ENCODE measurements around the gene SLC4A5. TPM values are rescaled to one million over a fixed set of nuclear protein-coding genes. Genes with fewer than 3 reads are reported as not detected.

Gene SLC4A5
- total RNA-seq, 1 experiment from 2014 or later: not detected

DNA sequence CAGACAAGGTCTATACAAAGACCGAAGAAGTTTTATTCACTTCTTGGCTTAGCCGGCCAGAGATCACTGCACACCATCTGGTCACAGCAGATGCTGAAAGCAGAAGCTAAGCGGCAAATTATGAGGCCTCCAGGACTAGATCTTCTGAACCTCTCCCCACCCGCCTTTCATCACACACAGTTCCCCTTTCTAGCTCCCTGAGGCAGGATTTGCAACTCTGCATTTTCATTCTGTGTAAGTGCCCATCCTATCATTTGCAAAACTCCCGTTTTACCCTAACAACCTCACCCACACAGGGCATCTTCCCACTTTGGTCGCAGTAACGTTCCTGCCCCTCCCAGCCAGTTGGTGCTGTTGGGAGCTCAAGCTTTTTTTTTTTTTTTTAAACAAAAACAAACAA is 161.5 kb downstream of the SLC4A5 start:
- no peak overlapping the region for H3K4me3 ChIP-seq
- H3K4me2 ChIP-seq: no peak overlapping the region
- BruUV-seq (replicated peaks): no TSS peak
- no peaks in the 10 kb centered on the region for H3K9me2 ChIP-seq (ENCODE audit: insufficient read depth)
- no peak for DNase-seq
- CTCF ChIA-PET: interaction anchor here (0.6 to 0.7 kb wide), 4 partner anchors 36 to 947 kb away, joined by 4 to 13 read pairs (median 7); no protein-coding TSS in a partner anchor
- no peaks in the 10 kb centered on the region for H3K27me3 ChIP-seq (ENCODE audit: insufficient read depth, low read depth)
- intact Hi-C loops (cut with micrococcal nuclease; ENCODE audit: unreplicated experiment): no loop called here
- peaks cover 14% of the 10 kb centered on the region for H4K20me1 ChIP-seq (ENCODE audit: insufficient read depth)
- no peak overlapping the region for H2AFZ ChIP-seq
- TF ChIP-seq, protein P1, sequence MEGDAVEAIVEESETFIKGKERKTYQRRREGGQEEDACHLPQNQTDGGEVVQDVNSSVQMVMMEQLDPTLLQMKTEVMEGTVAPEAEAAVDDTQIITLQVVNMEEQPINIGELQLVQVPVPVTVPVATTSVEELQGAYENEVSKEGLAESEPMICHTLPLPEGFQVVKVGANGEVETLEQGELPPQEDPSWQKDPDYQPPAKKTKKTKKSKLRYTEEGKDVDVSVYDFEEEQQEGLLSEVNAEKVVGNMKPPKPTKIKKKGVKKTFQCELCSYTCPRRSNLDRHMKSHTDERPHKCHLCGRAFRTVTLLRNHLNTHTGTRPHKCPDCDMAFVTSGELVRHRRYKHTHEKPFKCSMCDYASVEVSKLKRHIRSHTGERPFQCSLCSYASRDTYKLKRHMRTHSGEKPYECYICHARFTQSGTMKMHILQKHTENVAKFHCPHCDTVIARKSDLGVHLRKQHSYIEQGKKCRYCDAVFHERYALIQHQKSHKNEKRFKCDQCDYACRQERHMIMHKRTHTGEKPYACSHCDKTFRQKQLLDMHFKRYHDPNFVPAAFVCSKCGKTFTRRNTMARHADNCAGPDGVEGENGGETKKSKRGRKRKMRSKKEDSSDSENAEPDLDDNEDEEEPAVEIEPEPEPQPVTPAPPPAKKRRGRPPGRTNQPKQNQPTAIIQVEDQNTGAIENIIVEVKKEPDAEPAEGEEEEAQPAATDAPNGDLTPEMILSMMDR (conservative IDR thresholded peaks at IDR 0.05): no peak
- TF ChIP-seq EZH2 (IDR thresholded peaks at IDR 0.05; ENCODE audit: low read depth): no peak
- H3K27ac ChIP-seq: no peak overlapping the region
- H3K9me3 ChIP-seq (ENCODE audit: insufficient read depth, low read depth): no peaks in the 10 kb centered on the region
- H3K36me3 ChIP-seq (ENCODE audit: low read depth): peaks cover 3% of the 10 kb centered on the region
- H3K4me1 ChIP-seq (replicated peaks; ENCODE audit: insufficient read depth): peaks cover 11% of the 10 kb centered on the region
- H3K79me2 ChIP-seq (ENCODE audit: low read depth): peaks cover 18% of the 10 kb centered on the region
- peaks cover 4% of the 10 kb centered on the region; the same call in 1 of the 2 replicates for H3F3A ChIP-seq (ENCODE audit: insufficient read depth, low read depth)
- POLR2A ChIA-PET (ENCODE audit: unreplicated experiment): no interaction called here

DNA sequence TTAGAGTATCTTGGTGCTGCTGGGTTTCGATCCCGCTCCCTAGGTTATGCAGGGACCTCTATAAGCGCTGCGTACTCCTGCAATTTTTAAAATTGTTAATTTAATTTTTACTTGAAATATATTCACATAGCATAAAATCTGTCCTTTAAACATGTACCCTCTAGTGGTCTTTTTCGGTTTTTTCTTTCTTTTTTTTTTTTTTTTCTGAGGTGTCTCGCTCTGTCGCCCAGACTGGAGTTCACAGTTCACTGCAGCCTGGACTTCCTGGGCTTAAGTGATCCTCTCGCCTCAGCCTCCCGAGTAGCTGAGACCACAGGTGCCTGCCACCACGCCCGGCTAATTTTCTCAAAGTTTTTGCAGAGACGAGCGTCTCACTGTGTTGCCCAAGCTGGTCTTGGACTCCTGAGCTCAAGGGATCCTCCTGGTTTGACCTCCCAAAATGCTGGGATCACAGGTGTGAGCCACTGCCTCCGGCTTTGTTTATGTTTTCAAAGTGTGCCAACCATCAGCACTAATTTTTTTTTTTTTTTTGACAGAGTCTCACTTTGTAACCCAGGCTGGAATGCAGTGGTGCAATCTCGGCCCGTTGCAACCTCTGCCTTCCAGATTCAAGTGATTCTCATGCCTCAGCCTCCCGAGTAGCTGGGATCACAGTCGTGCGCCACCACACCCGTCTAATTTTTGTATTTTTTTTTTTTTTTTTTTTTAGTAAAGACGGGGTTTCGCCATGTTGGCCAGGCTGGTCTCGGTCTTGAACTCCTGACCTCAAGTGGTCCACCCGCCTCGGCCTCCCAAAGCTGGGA is 164.0 kb downstream of the SLC4A5 start:
- BruUV-seq (replicated peaks): TSS peak; percentile 92
- POLR2A ChIA-PET (ENCODE audit: unreplicated experiment): interaction anchor here (0.6 to 1.0 kb wide), 7 partner anchors 9 to 388 kb away, joined by 3 to 8 read pairs (median 5); no protein-coding TSS in a partner anchor
- peak overlapping the region; percentile 84 for H3K4me3 ChIP-seq
- TF ChIP-seq EZH2 (IDR thresholded peaks at IDR 0.05; ENCODE audit: low read depth): no peak
- TF ChIP-seq, protein P1 (conservative IDR thresholded peaks at IDR 0.05): peak; percentile 57; the same call in 1 of the 2 replicates
- peak overlapping the region; percentile 95 for H3K4me2 ChIP-seq
- H3K27ac ChIP-seq: peak overlapping the region; percentile 45; the same call in 1 of the 2 replicates
- DNase-seq: peak in 1 of 2 experiments; percentile 44
- no peaks in the 10 kb centered on the region for H3K27me3 ChIP-seq (ENCODE audit: insufficient read depth, low read depth)
- H3F3A ChIP-seq (ENCODE audit: insufficient read depth, low read depth): peaks cover 4% of the 10 kb centered on the region; the same call in 1 of the 2 replicates
- H3K9me2 ChIP-seq (ENCODE audit: insufficient read depth): no peaks in the 10 kb centered on the region
- H3K9me3 ChIP-seq (ENCODE audit: insufficient read depth, low read depth): no peaks in the 10 kb centered on the region
- H4K20me1 ChIP-seq (ENCODE audit: insufficient read depth): peaks cover 39% of the 10 kb centered on the region
- peak overlapping the region; percentile 83 for H2AFZ ChIP-seq
- intact Hi-C loops (cut with micrococcal nuclease; ENCODE audit: unreplicated experiment): no loop called here
- peaks cover 21% of the 10 kb centered on the region for H3K4me1 ChIP-seq (replicated peaks; ENCODE audit: insufficient read depth)
- peaks cover 5% of the 10 kb centered on the region for H3K36me3 ChIP-seq (ENCODE audit: low read depth)
- CTCF ChIA-PET: interaction anchor here (0.6 to 0.7 kb wide), 2 partner anchors 280 to 1388 kb away, joined by 5 to 6 read pairs; no protein-coding TSS in a partner anchor
- peaks cover 43% of the 10 kb centered on the region for H3K79me2 ChIP-seq (ENCODE audit: low read depth)

DNA sequence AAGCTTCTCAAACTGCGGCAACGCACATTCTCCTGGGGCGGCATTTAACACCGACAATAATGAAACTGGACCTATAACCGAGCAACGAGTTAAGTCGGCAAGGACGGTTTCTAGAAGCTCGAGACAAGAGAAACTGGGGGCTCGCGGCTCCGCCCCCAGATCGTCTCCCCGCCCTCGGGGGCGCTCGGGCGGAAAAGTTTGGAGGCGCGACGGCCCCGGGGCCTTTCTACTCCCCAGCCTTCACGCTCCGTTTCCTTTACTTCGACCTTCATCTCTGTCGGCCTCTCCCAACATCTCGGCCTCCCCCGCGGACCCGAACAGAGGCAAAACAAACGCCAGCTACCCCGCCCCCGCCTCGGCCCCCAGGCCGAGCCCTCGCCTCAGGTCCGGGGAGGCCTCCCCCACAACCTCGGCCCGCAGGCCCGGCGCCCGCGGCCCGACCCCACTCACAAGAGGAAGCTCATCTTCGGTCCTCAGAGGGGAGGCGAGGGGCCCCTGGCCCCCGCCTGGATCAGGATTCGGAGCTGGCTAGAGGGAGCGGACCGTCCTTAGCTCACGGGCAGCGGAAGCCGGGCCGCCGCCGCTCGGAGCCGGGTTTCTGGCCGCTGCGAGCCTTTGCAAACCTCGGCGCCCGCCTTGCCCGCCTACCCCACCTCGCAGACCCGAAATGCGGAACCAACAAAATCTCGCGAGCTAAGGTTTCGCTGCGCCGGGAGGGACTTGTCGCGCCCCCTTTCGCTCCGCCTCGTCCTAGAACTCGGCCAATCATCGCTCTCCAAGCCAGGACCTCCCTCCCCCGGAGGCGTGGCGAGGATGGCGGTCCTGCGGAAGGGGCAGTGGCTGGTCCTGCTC is 164.8 kb downstream of the SLC4A5 start, which contains the start of gene MOB1A:
Gene MOB1A (minus strand): TSS at position 669 of the 852 bp plus-strand sequence. CDS start 205 bp downstream, at position 464.
- intact Hi-C loops (cut with micrococcal nuclease; ENCODE audit: unreplicated experiment): loop anchor here (1.0 kb wide), 1 partner anchor 20 kb away; the partner anchor contains the start of gene MTHFD2
- H3K27me3 ChIP-seq (ENCODE audit: insufficient read depth, low read depth): no peaks in the 10 kb centered on the region
- peak within 1 kb of the TSS; percentile 84 for H3K4me3 ChIP-seq
- peaks cover 5% of the 10 kb centered on the region for H3K36me3 ChIP-seq (ENCODE audit: low read depth)
- H3K9me3 ChIP-seq (ENCODE audit: insufficient read depth, low read depth): no peaks in the 10 kb centered on the region
- peak within 1 kb of the TSS; percentile 83 for H2AFZ ChIP-seq
- peak; percentile 95 to 98 for DNase-seq
- ChIA-PET POLR2A (ENCODE audit: unreplicated experiment) (interaction anchor here (0.6 to 1.0 kb wide), 9 partner anchors 10 to 389 kb away, joined by 3 to 8 read pairs (median 5); no protein-coding TSS in a partner anchor), CTCF (interaction anchor here (0.6 to 0.7 kb wide), 3 partner anchors 89 to 1387 kb away, joined by 3 to 5 read pairs (median 3); partner anchors contain the start of gene STAMBP)
- TF ChIP-seq, protein P1 (conservative IDR thresholded peaks at IDR 0.05): no peak
- no peak for TF ChIP-seq EZH2 (IDR thresholded peaks at IDR 0.05; ENCODE audit: low read depth)
- peak within 1 kb of the TSS; percentile 76 for H3K27ac ChIP-seq
- TSS peak; percentile 37 for BruUV-seq (replicated peaks)
- H3K4me2 ChIP-seq: peak within 1 kb of the TSS; percentile 95
- peaks cover 51% of the 10 kb centered on the region for H3K79me2 ChIP-seq (ENCODE audit: low read depth)
- peaks cover 4% of the 10 kb centered on the region; the same call in 1 of the 2 replicates for H3F3A ChIP-seq (ENCODE audit: insufficient read depth, low read depth)
- H3K9me2 ChIP-seq (ENCODE audit: insufficient read depth): no peaks in the 10 kb centered on the region
- peaks cover 21% of the 10 kb centered on the region for H3K4me1 ChIP-seq (replicated peaks; ENCODE audit: insufficient read depth)
- peaks cover 47% of the 10 kb centered on the region for H4K20me1 ChIP-seq (ENCODE audit: insufficient read depth)
